ENCODE results near the gene SNAPC5. TPM values are rescaled to one million over a fixed set of nuclear protein-coding genes. Genes with fewer than 3 reads are reported as not detected.
A peak's percentile ranks its signal among the peaks of the same experiment; 100 is the strongest.

The SNAPC5 gene, protein sequence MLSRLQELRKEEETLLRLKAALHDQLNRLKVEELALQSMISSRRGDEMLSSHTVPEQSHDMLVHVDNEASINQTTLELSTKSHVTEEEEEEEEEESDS
- 14.2 and 17.4 TPM in 2 replicates for total RNA-seq

- peak; percentile 94 for TF ChIP-seq CTCF (IDR thresholded peaks at IDR 0.05; ENCODE audit: insufficient read depth, low read depth, low read length)
- DNase-seq (ENCODE audit: low read depth): peak; percentile 95
- peak within 1 kb of the TSS; percentile 78 for H3K4me3 ChIP-seq (ENCODE audit: low read depth, low read length)
Observed at GRCh38 chr15:66497502-66498455, at the start of gene SNAPC5. Gene SNAPC5, minus strand, starts transcription at chr15:66497762. Its CDS starts 31 bp downstream, at chr15:66497731.

DNA sequence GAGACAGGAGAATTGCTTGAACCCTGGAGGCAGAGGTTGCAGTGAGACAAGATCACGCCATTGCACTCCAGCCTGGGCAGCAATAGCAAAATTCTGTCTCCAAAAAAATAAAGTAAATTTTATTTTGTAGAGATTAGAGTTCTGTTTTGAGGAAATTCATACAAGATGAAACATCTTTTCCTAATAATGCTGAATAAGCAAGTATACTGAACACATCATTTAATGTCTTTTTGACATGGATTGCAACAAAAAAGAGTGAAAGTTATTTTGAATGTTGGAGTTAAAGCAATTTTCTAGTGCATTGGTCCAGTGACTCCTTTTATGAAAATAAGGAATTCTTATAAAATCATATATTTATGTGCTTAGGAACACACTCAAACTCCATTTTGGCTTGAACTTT lies 47.7 kb upstream of the SNAPC5 start:
- no peak overlapping the region for H3K4me3 ChIP-seq (ENCODE audit: low read depth, low read length)
- no peak for TF ChIP-seq CTCF (IDR thresholded peaks at IDR 0.05; ENCODE audit: insufficient read depth, low read depth, low read length)
- DNase-seq (ENCODE audit: low read depth): no peak

- TF ChIP-seq CTCF (IDR thresholded peaks at IDR 0.05; ENCODE audit: insufficient read depth, low read depth, low read length): no peak
- H3K4me3 ChIP-seq (ENCODE audit: low read depth, low read length): no peak overlapping the region
- DNase-seq (ENCODE audit: low read depth): no peak
Observed at GRCh38 chr15:66542896-66543295, 45.3 kb upstream of the SNAPC5 start.

DNA sequence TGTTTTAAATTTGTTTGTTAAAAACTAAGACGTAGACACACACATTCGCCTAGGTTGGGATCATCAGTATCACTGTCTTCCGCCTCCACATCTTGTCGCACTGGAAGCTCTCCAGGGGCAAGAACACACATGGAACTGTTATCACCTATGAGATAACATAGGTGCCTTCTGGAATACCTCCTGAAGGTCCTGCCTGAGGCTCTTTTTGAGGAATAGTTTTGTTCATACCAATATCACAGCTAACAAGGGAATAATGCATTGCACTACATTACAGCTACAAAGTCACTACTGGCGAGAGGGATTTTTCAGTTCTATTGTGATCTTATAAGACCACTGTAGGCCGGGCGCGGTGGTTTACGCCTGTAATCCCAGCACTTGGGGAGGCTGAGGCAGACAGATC lies 37.5 kb upstream of the SNAPC5 start:
- H3K4me3 ChIP-seq (ENCODE audit: low read depth, low read length): no peak overlapping the region
- DNase-seq (ENCODE audit: low read depth): no peak
- TF ChIP-seq CTCF (IDR thresholded peaks at IDR 0.05; ENCODE audit: insufficient read depth, low read depth, low read length): no peak

DNA sequence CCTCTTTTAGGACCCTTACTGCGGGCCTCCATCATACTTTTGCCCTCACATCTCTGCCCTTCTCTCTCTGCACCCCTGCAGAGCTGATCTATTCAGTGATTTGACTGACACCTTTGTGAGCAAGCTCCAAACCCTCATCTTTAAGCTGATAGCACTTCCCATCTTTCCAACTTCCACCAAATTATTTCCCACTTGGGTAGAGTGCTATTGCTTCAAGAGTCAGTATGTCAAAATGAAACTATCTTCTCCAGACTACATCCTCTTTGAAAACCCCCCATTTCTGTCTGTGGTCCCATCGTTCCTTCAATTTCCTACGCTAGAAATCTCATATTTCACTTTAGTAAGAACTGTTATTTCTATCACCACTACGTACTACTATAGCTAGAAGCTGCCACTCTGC lies 27.3 kb upstream of the SNAPC5 start:
- no peak for DNase-seq (ENCODE audit: low read depth)
- H3K4me3 ChIP-seq (ENCODE audit: low read depth, low read length): no peak overlapping the region
- no peak for TF ChIP-seq CTCF (IDR thresholded peaks at IDR 0.05; ENCODE audit: insufficient read depth, low read depth, low read length)

DNA sequence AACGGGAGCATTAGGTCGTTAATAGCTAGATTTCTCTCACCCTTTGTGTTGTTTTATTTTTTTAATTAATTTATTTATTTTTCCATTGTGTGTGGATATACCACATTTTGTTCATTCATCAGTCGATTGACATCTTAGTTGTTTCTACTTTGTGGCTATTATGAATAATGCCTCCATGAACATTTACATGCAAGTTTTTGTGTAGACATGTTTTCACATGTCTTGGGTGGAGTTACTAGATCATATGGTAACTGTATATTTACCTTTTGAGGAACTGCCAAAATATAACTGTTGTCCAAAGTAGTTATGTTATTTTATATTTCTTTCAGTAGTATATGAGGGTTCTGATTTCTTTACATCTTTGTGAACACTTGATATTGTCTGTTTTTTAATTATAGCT lies 26.4 kb upstream of the SNAPC5 start:
- TF ChIP-seq CTCF (IDR thresholded peaks at IDR 0.05; ENCODE audit: insufficient read depth, low read depth, low read length): no peak
- no peak for DNase-seq (ENCODE audit: low read depth)
- H3K4me3 ChIP-seq (ENCODE audit: low read depth, low read length): no peak overlapping the region
